ENCODE measurements around the gene CNTNAP1.

DNA sequence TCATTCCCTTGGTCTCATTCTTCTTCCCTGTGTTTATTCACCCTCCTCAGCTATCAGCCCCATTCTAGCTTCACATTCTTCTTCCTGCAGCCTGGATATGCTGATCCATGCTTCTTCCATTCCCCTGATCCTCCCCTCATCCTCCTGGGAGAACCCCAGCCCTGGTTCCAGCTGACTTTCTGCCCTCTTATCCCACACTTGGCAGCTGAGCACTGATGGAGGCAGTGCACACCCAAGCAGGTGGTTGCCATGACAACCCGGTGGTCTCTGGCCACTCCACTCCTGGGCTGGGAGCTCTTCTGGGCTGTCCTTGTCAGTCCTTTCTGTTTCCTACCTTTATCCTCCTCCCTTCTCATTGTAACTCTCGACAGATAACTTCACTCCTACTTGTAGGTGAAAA is 40.0 kb upstream of the CNTNAP1 start:
- TF ChIP-seq EZH2 (IDR thresholded peaks at IDR 0.05) (no peak), POLR2AphosphoS5 (IDR thresholded peaks at IDR 0.05; ENCODE audit: borderline replicate concordance, low read depth, low read length) (no peak), FOXP2 (optimal IDR thresholded peaks at IDR 0.05; ENCODE audit: control extremely low read depth, extremely low read length, insufficient read depth) (no peak)
